GM12878 (cell line): ENCODE results near the gene F12. TPM values are rescaled to one million over a fixed set of nuclear protein-coding genes. Genes with fewer than 3 reads are reported as not detected.

Source experiments
- ATAC-seq: fragments of 200-7000 bp; cut with Tn5 transposase; 3 replicates; pipeline ENCODE4 v1.9.1; 2020; ENCODE audit warnings: mild to moderate bottlenecking, moderate library complexity
- BruUV-seq: library from RNA; stranded (reverse); fragments of 400-500 nt; replicated peaks from 2 replicates; lab custom pipeline; 2021; lab: Mats Ljungman, UMichigan
- CTCF ChIA-PET: fragments of 300-600 bp; sonication (Branson Sonifier 250); formaldehyde crosslinking; extraction: SDS; loops from one replicate; lab custom pipeline; 2021; ENCODE audit warnings: inconsistent platforms; lab: Yijun Ruan, JAX
- POLR2A ChIA-PET: fragments of 350-600 bp; formaldehyde crosslinking; extraction: SDS; loops from one replicate; lab custom pipeline; 2021; ENCODE audit warnings: inconsistent platforms; lab: Charles Lee
- RAD21 ChIA-PET: fragments of 300-600 bp; sonication (Branson Sonifier 250); formaldehyde crosslinking; loops from one replicate; lab custom pipeline; 2023; ENCODE audit warnings: antibody characterized with exemption; ENCODE audit not compliant: unreplicated experiment; lab: Charles Lee
- SMC1A ChIA-PET: fragments of 300-600 bp; sonication (Branson Sonifier 250); formaldehyde crosslinking; loops from one replicate; lab custom pipeline; 2023; ENCODE audit not compliant: unreplicated experiment, uncharacterized antibody; lab: Charles Lee
- DNase-seq: peaks from one replicate; pipeline ENCODE4 v3.0.0-alpha.2; 2011; ENCODE audit warnings: low read depth, low spot score
- FAIRE-seq: peaks from 3 replicates; lab custom pipeline; 2011; peaks lifted over from hg19 to GRCh38; lab: Jason Lieb, UNC
- H2AFZ ChIP-seq: 2 replicates; pipeline ENCODE4 v1.6.0; 2011; ENCODE audit warnings: low read depth, low read length, control low read depth; ENCODE audit not compliant: control insufficient read depth
- H3K27ac ChIP-seq: 2 replicates; pipeline ENCODE4 v1.5.1; 2011; ENCODE audit warnings: control low read depth; ENCODE audit not compliant: control insufficient read depth, insufficient read depth
- H3K27me3 ChIP-seq, 2 experiments: replicated peaks in 1 of 2; 2 replicates each; pipeline versions ENCODE4 v1.6.0 to v1.6.1; 2011; ENCODE audit warnings: low read length in 1 of 2; ENCODE audit not compliant: control insufficient read depth in 2 of 2, insufficient read depth in 2 of 2
- H3K36me3 ChIP-seq, 2 experiments: 2 replicates each; pipeline ENCODE4 v1.5.1; 2011; ENCODE audit warnings: low read length in 1 of 2; ENCODE audit not compliant: control insufficient read depth in 2 of 2, insufficient read depth in 2 of 2
- H3K4me1 ChIP-seq: 2 replicates; pipeline ENCODE4 v1.6.1; 2011; ENCODE audit warnings: mild to moderate bottlenecking, low read length, moderate library complexity, mixed read lengths; ENCODE audit not compliant: control insufficient read depth, insufficient read depth
- H3K4me2 ChIP-seq: 2 replicates; pipeline ENCODE4 v1.6.0; 2011; ENCODE audit warnings: control low read depth; ENCODE audit not compliant: control insufficient read depth, insufficient read depth
- H3K4me3 ChIP-seq: fragments of 200-600 bp; sonication (generic); 2 replicates; pipeline ENCODE4 v1.5.1; 2016
- H3K79me2 ChIP-seq: 2 replicates; pipeline ENCODE4 v1.6.0; 2011; ENCODE audit warnings: low read length; ENCODE audit not compliant: control insufficient read depth, insufficient read depth
- H3K9ac ChIP-seq: 2 replicates; pipeline ENCODE4 v1.8.0; 2011; ENCODE audit warnings: low read length, control low read depth, mixed read lengths; ENCODE audit not compliant: control insufficient read depth, insufficient read depth
- H3K9me3 ChIP-seq: replicated peaks from 3 replicates; pipeline ENCODE4 v1.5.1; 2011; ENCODE audit warnings: mild to moderate bottlenecking, low read length; ENCODE audit not compliant: control insufficient read depth, insufficient read depth
- H4K20me1 ChIP-seq: 2 replicates; pipeline ENCODE4 v1.6.0; 2011; ENCODE audit not compliant: control insufficient read depth, insufficient read depth
- EZH2 ChIP-seq: IDR thresholded peaks from 2 replicates; pipeline ENCODE4 v1.6.1; 2012; ENCODE audit warnings: low read depth, mild to moderate bottlenecking, control low read depth, inconsistent platforms, low read length, borderline replicate concordance; ENCODE audit not compliant: control insufficient read depth
- KAT2A ChIP-seq: conservative IDR thresholded peaks from 2 replicates; pipeline ENCODE4 v1.6.1; 2011; ENCODE audit warnings: low read depth, low read length; ENCODE audit not compliant: control insufficient read depth
- MEF2B ChIP-seq: fragments of 450-650 bp; IDR thresholded peaks from 2 replicates; pipeline ENCODE4 v1.6.1; 2018; ENCODE audit warnings: mild to moderate bottlenecking, moderate library complexity; ENCODE audit not compliant: partially characterized antibody, poor library complexity, severe bottlenecking
- NR2C1 ChIP-seq: fragments of 450-650 bp; IDR thresholded peaks from 2 replicates; pipeline ENCODE4 v1.6.1; 2017; ENCODE audit warnings: antibody characterized with exemption, mild to moderate bottlenecking, moderate library complexity
- SP1 ChIP-seq: IDR thresholded peaks from one replicate; pipeline ENCODE4 v1.6.1; 2011; ENCODE audit warnings: low read depth, low read length
- SPI1 ChIP-seq: IDR thresholded peaks from 2 replicates; pipeline ENCODE4 v1.6.1; 2011; ENCODE audit warnings: low read depth, mild to moderate bottlenecking, low read length, moderate library complexity, borderline replicate concordance; ENCODE audit not compliant: insufficient read depth
- TBL1XR1 ChIP-seq: IDR thresholded peaks from 2 replicates; pipeline ENCODE4 v1.6.1; 2012; ENCODE audit warnings: low read depth, low read length, improper control_type of control experiment
- YBX1 ChIP-seq: fragments of 450-650 bp; IDR thresholded peaks from 2 replicates; pipeline ENCODE4 v1.6.1; 2016; ENCODE audit warnings: antibody characterized with exemption
- ZBED1 ChIP-seq: IDR thresholded peaks from 2 replicates; pipeline ENCODE4 v1.6.1; 2016; ENCODE audit warnings: borderline replicate concordance
- ZSCAN29 ChIP-seq: fragments of 450-650 bp; IDR thresholded peaks from 2 replicates; pipeline ENCODE4 v1.6.1; 2017; ENCODE audit warnings: mild to moderate bottlenecking, moderate library complexity
- WGBS: methylation state at CpG from one replicate; pipeline ENCODE4 v1.1.6; 2016; ENCODE audit warnings: low lambda C conversion rate; ENCODE audit not compliant: insufficient replicate concordance, insufficient coverage; ENCODE audit errors: missing lambda C conversion rate; 5-methylcytosine and 5-hydroxymethylcytosine counted together
- in situ Hi-C: fragments of 300-500 bp; cut with MboI; formaldehyde crosslinking; loops from 9 replicates; pipeline ENCODE4 v1.14.3; 2018; ENCODE audit warnings: mixed read lengths
- intact Hi-C: fragments of 100-400 bp; cut with micrococcal nuclease; formaldehyde crosslinking; loops from one replicate; pipeline ENCODE4 v1.14.2; 2022; ENCODE audit not compliant: unreplicated experiment
- polyA plus RNA-seq, 11 experiments: library from polyadenylated mRNA; depleted of rRNA in 4 of 11; unstranded in 6 of 11; stranded (reverse) in 5 of 11; fragments of >200 nt; fragmentation: Nextera tagmentation in 4 of 11; fragmentation: Illumina TruSeq in 1 of 11; extraction: Ambion mirVana in 4 of 11; extraction: Trizol in 1 of 11; gene quantifications; 1 replicate in 1 of 11; 2 replicates in 10 of 11; pipeline versions ENCODE4 v1.2.1 to v1.2.3, GENCODE V29; 2011 to 2016; ENCODE audit warnings: inconsistent platforms in 2 of 11, missing spikeins in 2 of 11, low read depth in 1 of 11
- total RNA-seq, 4 experiments: library from RNA; depleted of rRNA in 3 of 4; stranded (reverse); fragments of >200 nt in 3 of 4; fragmentation: Illumina TruSeq in 1 of 4; extraction: Trizol in 1 of 4; gene quantifications; 2 replicates each; pipeline versions ENCODE4 v1.2.1 to v1.2.3, GENCODE V29; 2013 to 2021
- TF ChIP-seq, protein P1 (sequence below): fragments of 450-650 bp; conservative IDR thresholded peaks from 2 replicates; pipeline ENCODE4 v1.6.1; 2017; ENCODE audit warnings: mild to moderate bottlenecking, moderate library complexity
- TF ChIP-seq, protein P2 (sequence below): IDR thresholded peaks from 2 replicates; pipeline ENCODE4 v1.6.1; 2011; ENCODE audit warnings: borderline replicate concordance, low read depth, mild to moderate bottlenecking, moderate library complexity, mixed read lengths, low read length; ENCODE audit not compliant: insufficient read depth; ENCODE audit errors: extremely low read length
- TF ChIP-seq, protein P3 (sequence below): IDR thresholded peaks from 2 replicates; pipeline ENCODE4 v1.6.1; 2012; ENCODE audit warnings: low read length, inconsistent platforms

The F12 gene
- total and polyA plus RNA-seq, 10 of the 15 experiments (the other 5 are each of a cell fraction or from before 2014, with no cell fraction given) = 0.25 to 11.3 (median 5.5) TPM

DNA sequence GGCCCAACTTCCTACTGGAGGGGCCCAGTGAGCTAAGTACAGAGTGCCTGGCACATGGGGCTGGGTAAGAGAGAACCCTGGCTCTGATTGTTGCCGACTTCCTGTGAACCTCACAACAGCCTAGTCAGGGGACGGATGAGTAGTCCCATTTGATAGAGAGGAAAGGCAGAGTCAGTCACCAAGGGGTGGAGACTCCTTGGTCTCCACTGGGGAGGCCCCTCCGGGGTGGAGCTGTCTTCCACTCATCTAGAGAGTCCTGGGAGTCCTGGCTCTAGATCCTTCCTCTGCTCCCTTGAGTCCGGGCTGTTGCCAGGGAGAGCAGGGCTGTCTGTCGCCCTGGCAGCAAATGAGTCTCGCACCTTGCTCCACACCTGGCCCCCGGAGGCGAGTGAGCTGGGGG, 25.1 kb upstream of the F12 start (continued):
- TF ChIP-seq, protein P1, sequence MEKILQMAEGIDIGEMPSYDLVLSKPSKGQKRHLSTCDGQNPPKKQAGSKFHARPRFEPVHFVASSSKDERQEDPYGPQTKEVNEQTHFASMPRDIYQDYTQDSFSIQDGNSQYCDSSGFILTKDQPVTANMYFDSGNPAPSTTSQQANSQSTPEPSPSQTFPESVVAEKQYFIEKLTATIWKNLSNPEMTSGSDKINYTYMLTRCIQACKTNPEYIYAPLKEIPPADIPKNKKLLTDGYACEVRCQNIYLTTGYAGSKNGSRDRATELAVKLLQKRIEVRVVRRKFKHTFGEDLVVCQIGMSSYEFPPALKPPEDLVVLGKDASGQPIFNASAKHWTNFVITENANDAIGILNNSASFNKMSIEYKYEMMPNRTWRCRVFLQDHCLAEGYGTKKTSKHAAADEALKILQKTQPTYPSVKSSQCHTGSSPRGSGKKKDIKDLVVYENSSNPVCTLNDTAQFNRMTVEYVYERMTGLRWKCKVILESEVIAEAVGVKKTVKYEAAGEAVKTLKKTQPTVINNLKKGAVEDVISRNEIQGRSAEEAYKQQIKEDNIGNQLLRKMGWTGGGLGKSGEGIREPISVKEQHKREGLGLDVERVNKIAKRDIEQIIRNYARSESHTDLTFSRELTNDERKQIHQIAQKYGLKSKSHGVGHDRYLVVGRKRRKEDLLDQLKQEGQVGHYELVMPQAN = no peak
- no peak for TF ChIP-seq KAT2A

DNA sequence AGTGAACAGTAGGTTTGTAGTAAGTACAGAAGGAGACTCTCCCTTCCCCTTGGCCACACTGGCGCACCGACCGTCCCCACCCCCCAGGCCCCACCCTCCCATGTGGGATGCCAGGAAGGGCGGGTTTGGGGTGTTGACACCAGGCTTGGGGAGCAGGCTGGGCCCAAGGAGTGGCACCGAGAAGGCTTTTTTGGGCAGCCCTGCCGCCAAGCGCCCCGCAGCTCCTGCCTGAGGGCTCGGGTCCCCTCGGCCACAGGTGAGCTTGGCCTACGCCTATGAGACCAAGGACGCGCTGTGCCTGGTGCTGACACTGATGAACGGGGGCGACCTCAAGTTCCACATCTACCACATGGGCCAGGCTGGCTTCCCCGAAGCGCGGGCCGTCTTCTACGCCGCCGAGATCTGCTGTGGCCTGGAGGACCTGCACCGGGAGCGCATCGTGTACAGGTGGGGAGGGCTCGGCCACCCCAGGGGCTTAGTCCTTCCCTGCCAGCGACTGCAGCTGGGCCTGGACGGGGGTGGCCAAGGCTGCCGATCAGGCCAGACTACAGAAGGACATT, 24.4 kb upstream of the F12 start:
- no peak overlapping the region for H3K4me3 ChIP-seq
- RAD21 ChIA-PET = interaction anchor here (9.6 to 11.0 kb wide), 2 partner anchors 16 to 29 kb away, joined by 128 to 288 read pairs; partner anchors contain the start of gene PRR7
- FAIRE-seq = no peak
- in situ Hi-C loops (no loop called here), intact Hi-C loops (no loop called here)
- no peak overlapping the region for H2AFZ ChIP-seq
- H3K27ac ChIP-seq = no peak overlapping the region
- ATAC-seq = no peak
- no TSS peak for BruUV-seq
- no peak overlapping the region for H3K9ac ChIP-seq
- H3K4me2 ChIP-seq = no peak overlapping the region
- over 99% methylated on average over 17 of the region's 29 CpGs for WGBS
- TF ChIP-seq MEF2B = no peak
- TF ChIP-seq EZH2 = no peak
- TF ChIP-seq TBL1XR1 = no peak
- no peak for TF ChIP-seq NR2C1
- no peak for TF ChIP-seq ZBED1
- no peak for TF ChIP-seq YBX1
- no peak for TF ChIP-seq ZSCAN29
- TF ChIP-seq SPI1 = no peak
- TF ChIP-seq, protein P2, sequence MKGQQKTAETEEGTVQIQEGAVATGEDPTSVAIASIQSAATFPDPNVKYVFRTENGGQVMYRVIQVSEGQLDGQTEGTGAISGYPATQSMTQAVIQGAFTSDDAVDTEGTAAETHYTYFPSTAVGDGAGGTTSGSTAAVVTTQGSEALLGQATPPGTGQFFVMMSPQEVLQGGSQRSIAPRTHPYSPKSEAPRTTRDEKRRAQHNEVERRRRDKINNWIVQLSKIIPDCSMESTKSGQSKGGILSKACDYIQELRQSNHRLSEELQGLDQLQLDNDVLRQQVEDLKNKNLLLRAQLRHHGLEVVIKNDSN = no peak
- TF ChIP-seq, protein P3, sequence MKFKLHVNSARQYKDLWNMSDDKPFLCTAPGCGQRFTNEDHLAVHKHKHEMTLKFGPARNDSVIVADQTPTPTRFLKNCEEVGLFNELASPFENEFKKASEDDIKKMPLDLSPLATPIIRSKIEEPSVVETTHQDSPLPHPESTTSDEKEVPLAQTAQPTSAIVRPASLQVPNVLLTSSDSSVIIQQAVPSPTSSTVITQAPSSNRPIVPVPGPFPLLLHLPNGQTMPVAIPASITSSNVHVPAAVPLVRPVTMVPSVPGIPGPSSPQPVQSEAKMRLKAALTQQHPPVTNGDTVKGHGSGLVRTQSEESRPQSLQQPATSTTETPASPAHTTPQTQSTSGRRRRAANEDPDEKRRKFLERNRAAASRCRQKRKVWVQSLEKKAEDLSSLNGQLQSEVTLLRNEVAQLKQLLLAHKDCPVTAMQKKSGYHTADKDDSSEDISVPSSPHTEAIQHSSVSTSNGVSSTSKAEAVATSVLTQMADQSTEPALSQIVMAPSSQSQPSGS = no peak
- TF ChIP-seq SP1 = no peak
- H3K4me1 ChIP-seq = peaks cover 40% of the 10 kb centered on the region
- no peaks in the 10 kb centered on the region for H3K9me3 ChIP-seq
- peaks cover 46 to 52% of the 10 kb centered on the region in 2 experiments for H3K36me3 ChIP-seq
- H3K79me2 ChIP-seq = peaks cover 37% of the 10 kb centered on the region
- CTCF ChIA-PET = interaction anchor here (9.6 to 13.2 kb wide), 2 partner anchors 13 to 30 kb away, joined by 114 to 188 read pairs; partner anchors contain the start of genes PFN3 and PRR7
- no peaks in the 10 kb centered on the region for H4K20me1 ChIP-seq
- no peaks in the 10 kb centered on the region for H3K27me3 ChIP-seq
- POLR2A ChIA-PET = interaction anchor here (0.7 to 13.4 kb wide), 5 partner anchors 9 to 67 kb away, joined by 3 to 358 read pairs (median 5); partner anchors contain the start of genes F12, PFN3 and PRR7
- DNase-seq = no peak
- SMC1A ChIA-PET = interaction anchor here (7.2 kb wide), 1 partner anchor 9 kb away, joined by 73 read pairs; the partner anchor contains the start of gene PRR7
